ENCODE measurements around the gene WIZ. TPM values are rescaled to one million over a fixed set of nuclear protein-coding genes. Genes with fewer than 3 reads are reported as not detected.

The WIZ gene
- total RNA-seq, 2 experiments from 2014 or later, result 28.4 to 29.3 TPM

GRCh38 chr19:15436826-15437110 lies 13.0 kb downstream of the WIZ start:
- POLR2A ChIA-PET, result interaction anchor here (1.8 kb wide), 1 partner anchor 13 kb away, joined by 4 read pairs; the partner anchor contains the start of gene WIZ
- DNase-seq (no peak), ATAC-seq (ENCODE audit: low read depth) (no peak)
- Mint-ChIP-seq H3K9me3 (no peaks in the 10 kb centered on the region), H3K27me3 (no peaks in the 10 kb centered on the region), H3K27ac (no peak overlapping the region), H3K36me3 (peaks cover 5% of the 10 kb centered on the region), H3K4me1 (peaks cover 10% of the 10 kb centered on the region), H3K4me3 (no peak overlapping the region)

- Mint-ChIP-seq H3K4me3 (no peak overlapping the region), H3K4me1 (peaks cover 15% of the 10 kb centered on the region), H3K27ac (no peak overlapping the region), H3K36me3 (peaks cover 5% of the 10 kb centered on the region), H3K27me3 (no peaks in the 10 kb centered on the region), H3K9me3 (no peaks in the 10 kb centered on the region)
- ATAC-seq (ENCODE audit: low read depth) (no peak), DNase-seq (no peak)
- POLR2A ChIA-PET, result interaction anchor here (0.8 to 1.8 kb wide), 3 partner anchors 10 to 31 kb away, joined by 3 to 4 read pairs (median 3); partner anchors contain the start of gene WIZ
These were observed 13.5 kb downstream of the WIZ start for GRCh38 chr19:15436012-15436825.

- ATAC-seq (ENCODE audit: low read depth) (no peak), DNase-seq (no peak)
- H3K4me3 Mint-ChIP-seq, result peak overlapping the region; percentile 93
- H3K4me1 Mint-ChIP-seq, result peaks cover 22% of the 10 kb centered on the region
- peaks cover 5% of the 10 kb centered on the region for H3K36me3 Mint-ChIP-seq
- POLR2A ChIA-PET, result interaction anchor here (0.8 to 2.7 kb wide), 14 partner anchors 8 to 711 kb away, joined by 3 to 50 read pairs (median 8); partner anchors contain the start of genes AKAP8, AKAP8L, HSH2D and WIZ
- no peaks in the 10 kb centered on the region for H3K9me3 Mint-ChIP-seq
- peak overlapping the region; percentile 96 for H3K27ac Mint-ChIP-seq
- H3K27me3 Mint-ChIP-seq, result no peaks in the 10 kb centered on the region
These were observed 16.2 kb downstream of the WIZ start for GRCh38 chr19:15433519-15434069.

GRCh38 chr19:15432629-15433518 lies 16.9 kb downstream of the WIZ start:
- DNase-seq (peak; percentile 98), ATAC-seq (ENCODE audit: low read depth) (peak; percentile 76)
- Mint-ChIP-seq H3K27me3 (no peaks in the 10 kb centered on the region), H3K36me3 (peaks cover 5% of the 10 kb centered on the region), H3K9me3 (no peaks in the 10 kb centered on the region), H3K27ac (peak overlapping the region; percentile 96), H3K4me3 (peak overlapping the region; percentile 93), H3K4me1 (peaks cover 22% of the 10 kb centered on the region)
- POLR2A ChIA-PET, result interaction anchor here (0.6 to 2.7 kb wide), 18 partner anchors 9 to 1585 kb away, joined by 3 to 50 read pairs (median 6); partner anchors contain the start of genes AKAP8, AKAP8L, HSH2D and WIZ

GRCh38 chr19:15432018-15432494 lies 17.7 kb downstream of the WIZ start:
- peak overlapping the region; percentile 98 for H3K4me3 Mint-ChIP-seq
- peaks cover 8% of the 10 kb centered on the region for H3K36me3 Mint-ChIP-seq
- no peaks in the 10 kb centered on the region for H3K9me3 Mint-ChIP-seq
- no peaks in the 10 kb centered on the region for H3K27me3 Mint-ChIP-seq
- POLR2A ChIA-PET, result interaction anchor here (0.6 to 4.0 kb wide), 17 partner anchors 9 to 1585 kb away, joined by 3 to 50 read pairs (median 7); partner anchors contain the start of genes AKAP8, AKAP8L, HSH2D and WIZ
- peak; percentile 55 for DNase-seq
- peaks cover 22% of the 10 kb centered on the region for H3K4me1 Mint-ChIP-seq
- peak overlapping the region; percentile 95 for H3K27ac Mint-ChIP-seq
- ATAC-seq (ENCODE audit: low read depth), result peak; percentile 11

- Mint-ChIP-seq H3K4me1 (peaks cover 24% of the 10 kb centered on the region), H3K27me3 (no peaks in the 10 kb centered on the region), H3K27ac (peak overlapping the region; percentile 95), H3K36me3 (peaks cover 12% of the 10 kb centered on the region), H3K4me3 (peak overlapping the region; percentile 98), H3K9me3 (no peaks in the 10 kb centered on the region)
- DNase-seq (no peak), ATAC-seq (ENCODE audit: low read depth) (no peak)
- POLR2A ChIA-PET, result interaction anchor here (1.2 to 4.0 kb wide), 2 partner anchors 12 to 99 kb away, joined by 3 to 32 read pairs; partner anchors contain the start of genes AKAP8L and BRD4
These were observed 18.2 kb downstream of the WIZ start for GRCh38 chr19:15431396-15432017.

- POLR2A ChIA-PET, result interaction anchor here (0.6 to 4.0 kb wide), 4 partner anchors 11 to 1050 kb away, joined by 3 to 32 read pairs (median 4); partner anchors contain the start of genes AKAP8L and BRD4
- DNase-seq (no peak), ATAC-seq (ENCODE audit: low read depth) (no peak)
- H3K27me3 Mint-ChIP-seq, result no peaks in the 10 kb centered on the region
- H3K4me3 Mint-ChIP-seq, result peak overlapping the region; percentile 98
- H3K36me3 Mint-ChIP-seq, result peaks cover 17% of the 10 kb centered on the region
- no peak overlapping the region for H3K27ac Mint-ChIP-seq
- peaks cover 26% of the 10 kb centered on the region for H3K4me1 Mint-ChIP-seq
- no peaks in the 10 kb centered on the region for H3K9me3 Mint-ChIP-seq
These were observed 19.1 kb downstream of the WIZ start for GRCh38 chr19:15430526-15431120.

GRCh38 chr19:15429825-15430467 lies 19.8 kb downstream of the WIZ start:
- Mint-ChIP-seq H3K36me3 (peaks cover 20% of the 10 kb centered on the region), H3K27me3 (no peaks in the 10 kb centered on the region), H3K4me1 (peaks cover 26% of the 10 kb centered on the region), H3K4me3 (no peak overlapping the region), H3K9me3 (no peaks in the 10 kb centered on the region), H3K27ac (no peak overlapping the region)
- DNase-seq (no peak), ATAC-seq (ENCODE audit: low read depth) (no peak)
- POLR2A ChIA-PET, result interaction anchor here (0.8 to 4.0 kb wide), 3 partner anchors 10 to 126 kb away, joined by 3 to 32 read pairs (median 4); partner anchors contain the start of gene AKAP8L

GRCh38 chr19:15428956-15429824 lies 20.6 kb downstream of the WIZ start:
- H3K27me3 Mint-ChIP-seq, result no peaks in the 10 kb centered on the region
- POLR2A ChIA-PET, result interaction anchor here (0.8 to 4.0 kb wide), 3 partner anchors 9 to 127 kb away, joined by 3 to 32 read pairs (median 4); partner anchors contain the start of gene AKAP8L
- no peak overlapping the region for H3K4me3 Mint-ChIP-seq
- no peaks in the 10 kb centered on the region for H3K9me3 Mint-ChIP-seq
- peaks cover 26% of the 10 kb centered on the region for H3K4me1 Mint-ChIP-seq
- no peak for DNase-seq
- peaks cover 22% of the 10 kb centered on the region for H3K36me3 Mint-ChIP-seq
- no peak overlapping the region for H3K27ac Mint-ChIP-seq
- no peak for ATAC-seq (ENCODE audit: low read depth)

- Mint-ChIP-seq H3K4me1 (peaks cover 20% of the 10 kb centered on the region), H3K4me3 (no peak overlapping the region), H3K27me3 (no peaks in the 10 kb centered on the region), H3K27ac (no peak overlapping the region), H3K36me3 (peaks cover 31% of the 10 kb centered on the region), H3K9me3 (peaks cover 2% of the 10 kb centered on the region)
- no peak for DNase-seq
- ATAC-seq (ENCODE audit: low read depth), result no peak
- POLR2A ChIA-PET, result interaction anchor here (0.6 to 4.0 kb wide), 2 partner anchors 8 to 22 kb away, joined by 3 to 32 read pairs; partner anchors contain the start of gene AKAP8L
These were observed 21.7 kb downstream of the WIZ start for GRCh38 chr19:15427991-15428471.

- H3K9me3 Mint-ChIP-seq, result peaks cover 2% of the 10 kb centered on the region
- DNase-seq (no peak), ATAC-seq (ENCODE audit: low read depth) (no peak)
- no peak overlapping the region for H3K27ac Mint-ChIP-seq
- POLR2A ChIA-PET, result no interaction called here
- peaks cover 20% of the 10 kb centered on the region for H3K4me1 Mint-ChIP-seq
- no peaks in the 10 kb centered on the region for H3K27me3 Mint-ChIP-seq
- no peak overlapping the region for H3K4me3 Mint-ChIP-seq
- H3K36me3 Mint-ChIP-seq, result peaks cover 37% of the 10 kb centered on the region
These were observed 22.4 kb downstream of the WIZ start for GRCh38 chr19:15427350-15427700.
